ENCODE data around the gene OGFOD2. TPM values are rescaled to one million over a fixed set of nuclear protein-coding genes. Genes with fewer than 3 reads are reported as not detected.

The OGFOD2 gene
- total and polyA plus RNA-seq, 2 of the 13 experiments (the other 11 are each of a cell fraction or from before 2014, with no cell fraction given): 13.2 to 14.6 TPM

GRCh38 chr12:122980183-122981035 is 5.4 kb downstream of the OGFOD2 start, which contains the start of gene ARL6IP4:
ARL6IP4 (plus strand) TSS chr12:122980681; CDS start chr12:122981140, 459 bp downstream.
- Histone ChIP-seq H3K4me1 (ENCODE audit: insufficient read depth, low read length) (peaks cover 80% of the 10 kb centered on the region), H3K27me3 (ENCODE audit: control insufficient read depth in 1 of 2, insufficient read depth in 2 of 2, low read length in 2 of 2) (no peaks in the 10 kb centered on the region; a peak in 1 of 5 replicates), H3K79me2 (ENCODE audit: insufficient read depth, low read length) (peaks cover 48% of the 10 kb centered on the region), H3K27ac (ENCODE audit: extremely low read length, insufficient read depth, low read length) (peak within 1 kb of the TSS; percentile 93), H3K36me3 (replicated peaks in 1 of 2; ENCODE audit: control insufficient read depth in 1 of 2, insufficient read depth in 2 of 2, low read length in 2 of 2) (peaks cover 1 to 19% of the 10 kb centered on the region in 2 experiments; a peak in 4 of 5 replicates), H2AFZ (ENCODE audit: low read length) (no peak within 1 kb of the TSS), H3K4me2 (ENCODE audit: low read depth, low read length) (peak within 1 kb of the TSS; percentile 96), H3K9ac (ENCODE audit: insufficient read depth, low read depth, low read length) (peak within 1 kb of the TSS; percentile 94), H3K9me3 (ENCODE audit: low read length) (no peaks in the 10 kb centered on the region), H3K4me3 (replicated peaks in 1 of 3; ENCODE audit: insufficient read depth in 1 of 3, low read depth in 2 of 3, low read length in 3 of 3) (peak within 1 kb of the TSS; percentile 87 to 99 (median 97)), H4K20me1 (ENCODE audit: insufficient read depth, low read length) (no peaks in the 10 kb centered on the region)
- no peak for FAIRE-seq
- BruUV-seq (replicated peaks): no TSS peak
- in situ Hi-C loops (cut with HindIII; ENCODE audit: extremely low pct_ligation_motif_present, low pct_unique_long_range_greater_than_20kb) (no loop called here), intact Hi-C loops (cut with micrococcal nuclease; ENCODE audit: unreplicated experiment) (loop anchor here (5.0 kb wide), 1 partner anchor 252 kb away; the partner anchor contains the start of genes MPHOSPH9 and MTRFR)
- ATAC-seq: peak; percentile 48
- POLR2A ChIA-PET: interaction anchor here (0.9 kb wide), 1 partner anchor 253 kb away, joined by 8 read pairs; the partner anchor contains the start of genes MPHOSPH9 and MTRFR
- DNase-seq (ENCODE audit: low spot score): no peak
- CTCF ChIA-PET (ENCODE audit: low intra/inter-chr PET ratio, low total read pairs): no interaction called here
- under 1% methylated on average over 22 of the region's 96 CpGs for WGBS (ENCODE audit: low lambda C conversion rate)
- TF ChIP-seq BRD4 (CRISPR knock-in tag; IDR thresholded peaks at IDR 0.05) (peak; percentile 78), SYNCRIP (IDR thresholded peaks at IDR 0.05; ENCODE audit: insufficient read depth, low read depth, low read length) (no peak), CENPX (CRISPR knock-in tag; IDR thresholded peaks at IDR 0.05) (peak; percentile 53; the same call in 1 of the 2 replicates), ZNF720 (CRISPR knock-in tag; IDR thresholded peaks at IDR 0.05) (no peak), ARID2 (CRISPR knock-in tag; IDR thresholded peaks at IDR 0.05; ENCODE audit: borderline replicate concordance) (peak; percentile 92; the same call in 1 of the 2 replicates), PHF21A (CRISPR knock-in tag; IDR thresholded peaks at IDR 0.05) (peak; percentile 74), ZNF616 (CRISPR knock-in tag; IDR thresholded peaks at IDR 0.05; ENCODE audit: low read depth) (peak; percentile 54), SP4 (CRISPR knock-in tag; IDR thresholded peaks at IDR 0.05) (peak; percentile 74), ATF4 (CRISPR knock-in tag; IDR thresholded peaks at IDR 0.05) (0 out of 4 replicates have a peak, but pooled peaks of 1 of the 2 experiments have one; percentile 57), FOXO1 (CRISPR knock-in tag; IDR thresholded peaks at IDR 0.05) (no peak), ZNF235 (CRISPR knock-in tag; IDR thresholded peaks at IDR 0.05; ENCODE audit: borderline replicate concordance) (peak; percentile 98), ZNF232 (CRISPR knock-in tag; IDR thresholded peaks at IDR 0.05; ENCODE audit: borderline replicate concordance) (peak; percentile 85; the same call in 1 of the 2 replicates), PTBP1 (IDR thresholded peaks at IDR 0.05; ENCODE audit: low read depth, low read length, poor library complexity, severe bottlenecking) (peak; percentile 70), POLR2G (IDR thresholded peaks at IDR 0.05; ENCODE audit: low read depth, low read length) (peak; percentile 89), ZNF674 (CRISPR knock-in tag; IDR thresholded peaks at IDR 0.05; ENCODE audit: low read depth) (no peak), NFYC (CRISPR knock-in tag; IDR thresholded peaks at IDR 0.05) (peak; percentile 4; the same call in 1 of the 2 replicates)
- TF ChIP-seq, protein P1, sequence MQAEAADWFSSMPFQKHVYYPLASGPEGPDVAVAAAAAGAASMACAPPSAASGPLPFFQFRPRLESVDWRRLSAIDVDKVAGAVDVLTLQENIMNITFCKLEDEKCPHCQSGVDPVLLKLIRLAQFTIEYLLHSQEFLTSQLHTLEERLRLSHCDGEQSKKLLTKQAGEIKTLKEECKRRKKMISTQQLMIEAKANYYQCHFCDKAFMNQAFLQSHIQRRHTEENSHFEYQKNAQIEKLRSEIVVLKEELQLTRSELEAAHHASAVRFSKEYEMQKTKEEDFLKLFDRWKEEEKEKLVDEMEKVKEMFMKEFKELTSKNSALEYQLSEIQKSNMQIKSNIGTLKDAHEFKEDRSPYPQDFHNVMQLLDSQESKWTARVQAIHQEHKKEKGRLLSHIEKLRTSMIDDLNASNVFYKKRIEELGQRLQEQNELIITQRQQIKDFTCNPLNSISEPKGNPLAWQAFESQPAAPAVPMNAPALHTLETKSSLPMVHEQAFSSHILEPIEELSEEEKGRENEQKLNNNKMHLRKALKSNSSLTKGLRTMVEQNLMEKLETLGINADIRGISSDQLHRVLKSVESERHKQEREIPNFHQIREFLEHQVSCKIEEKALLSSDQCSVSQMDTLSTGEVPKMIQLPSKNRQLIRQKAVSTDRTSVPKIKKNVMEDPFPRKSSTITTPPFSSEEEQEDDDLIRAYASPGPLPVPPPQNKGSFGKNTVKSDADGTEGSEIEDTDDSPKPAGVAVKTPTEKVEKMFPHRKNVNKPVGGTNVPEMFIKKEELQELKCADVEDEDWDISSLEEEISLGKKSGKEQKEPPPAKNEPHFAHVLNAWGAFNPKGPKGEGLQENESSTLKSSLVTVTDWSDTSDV (CRISPR knock-in tag; IDR thresholded peaks at IDR 0.05): no peak

Measured in HepG2 (cell line).